Ovary (tissue), 9 donors: Measurements from ENCODE around the gene GHRH. TPM values are rescaled to one million over a fixed set of nuclear protein-coding genes. Genes with fewer than 3 reads are reported as not detected.

Source experiments
- DNase-seq, 5 donors: peaks; one replicate each; pipeline ENCODE4 v3.0.0-alpha.2; 2019 to 2020
- H3K27ac ChIP-seq, 2 donors: fragments of 200-600 bp; one replicate each; pipeline versions ENCODE4 v1.5.1 to v1.8.0; 2019 to 2022
- H3K27me3 ChIP-seq: fragments of 200-600 bp; one replicate; pipeline ENCODE4 v1.8.0; 2022
- H3K36me3 ChIP-seq: fragments of 200-600 bp; sonication (generic); one replicate; pipeline ENCODE4 v1.5.1; 2019
- H3K4me1 ChIP-seq: one replicate; pipeline ENCODE4 v1.8.1; 2013; ENCODE audit warnings: mild to moderate bottlenecking, moderate library complexity; ENCODE audit not compliant: insufficient read depth
- H3K4me3 ChIP-seq: fragments of 200-600 bp; sonication (generic); one replicate; pipeline ENCODE4 v1.5.1; 2017
- H3K9me3 ChIP-seq, 2 donors: fragments of 200-600 bp in 1 of 2; sonication (generic) in 1 of 2; one replicate each; pipeline versions ENCODE4 v1.5.1 to v1.8.1; 2013 to 2019; ENCODE audit warnings: mild to moderate bottlenecking in 1 of 2, moderate library complexity in 1 of 2
- CTCF ChIP-seq, 3 donors: fragments of 450-650 bp in 2 of 3; fragments of 200-600 bp in 1 of 3; IDR thresholded peaks; one replicate each; pipeline versions ENCODE4 v1.5.1 to v1.8.0; 2016 to 2022; ENCODE audit warnings: antibody characterized with exemption in 3 of 3, mild to moderate bottlenecking in 1 of 3
- EP300 ChIP-seq: sonication (generic); formaldehyde crosslinking; IDR thresholded peaks from one replicate; pipeline ENCODE4 v1.6.1; 2017; ENCODE audit warnings: antibody characterized with exemption
- POLR2A ChIP-seq: fragments of 450-650 bp; IDR thresholded peaks from one replicate; pipeline ENCODE4 v1.6.1; 2017; ENCODE audit warnings: antibody characterized with exemption, mild to moderate bottlenecking, moderate library complexity
- WGBS, 3 donors: extraction: QIAGEN DNeasy Blood & Tissue Kit in 1 of 3; methylation state at CpG; one replicate each; pipeline versions ENCODE4 v1.1.5 to v1.1.7; 2013 to 2017; 5-methylcytosine and 5-hydroxymethylcytosine counted together
- intact Hi-C, 4 donors: fragments of 100-400 bp; cut with DNase I; formaldehyde crosslinking; loops; one replicate each; pipeline versions ENCODE4 v1.11.0 to v1.15.1; 2022 to 2023
- polyA plus RNA-seq, 2 donors: library from polyadenylated mRNA; stranded (reverse); fragments of 200-250 nt in 1 of 2; fragments of 350-450 nt in 1 of 2; fragmentation: Illumina TruSeq in 1 of 2; extraction: RNeasy Lipid Tissue Mini Kit (QIAGEN cat#74804) in 1 of 2; gene quantifications; one replicate each; pipeline ENCODE4 v1.2.3, GENCODE V29; 2013 to 2014
- total RNA-seq, 7 donors: library from RNA; depleted of rRNA in 2 of 7; stranded (reverse); fragments of >200 nt in 2 of 7; fragmentation: NEBNext Ultra II Directional in 3 of 7; extraction: Animal tissue kit (Norgen Biotek cat#: 25700) in 3 of 7; gene quantifications; one replicate each; pipeline versions ENCODE4 v1.1.0 to v1.2.4, GENCODE V29; 2016 to 2023
- donor health status: DM: no; HTN: no; CAD: no; lungs with moderate emphysema.
- donor health status: DM: no; HTN: no; CAD: no.
- donor health status: Bipolar disorder and iron deficiency.
- donor health status: DM: yes; HTN: yes; CAD: no.
- donor health status: DM: no; HTN: no; CAD: no.
- donor health status: DM: yes; HTN: yes; CAD: no.

Gene GHRH
- total and polyA plus RNA-seq, 9 donors: not detected

DNA sequence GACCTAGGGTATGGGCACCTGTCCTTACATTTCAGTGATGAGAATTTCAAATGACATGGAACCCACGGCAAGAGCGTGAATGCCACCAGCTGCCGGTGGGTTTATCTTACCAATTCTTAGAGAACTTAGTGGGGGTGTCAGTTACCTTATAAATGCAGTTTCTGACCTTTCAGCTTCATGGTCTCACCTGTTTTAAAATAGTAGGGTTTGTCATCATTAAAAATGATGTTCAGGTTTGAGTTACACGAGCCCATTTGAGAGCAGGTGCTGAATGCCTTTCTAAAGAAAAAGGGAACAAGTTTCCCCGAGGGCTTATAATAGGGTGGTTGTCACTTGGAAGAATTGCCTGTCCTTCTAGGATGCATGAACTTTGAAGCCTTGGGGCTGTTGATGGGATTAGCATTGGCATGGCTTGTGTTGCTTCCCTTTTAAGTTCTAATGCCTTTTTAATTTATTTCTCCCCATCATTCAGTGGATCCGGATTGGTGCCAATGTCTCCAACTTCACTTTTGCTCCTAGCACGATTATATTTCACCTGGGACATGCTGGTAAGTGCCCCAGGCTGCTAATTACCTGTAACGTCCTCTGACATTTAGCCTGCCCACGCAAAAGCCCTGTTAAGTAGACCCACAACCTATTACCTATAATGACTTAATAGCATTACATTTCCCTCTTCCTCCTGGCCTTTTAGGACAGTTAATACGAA lies 27.9 kb downstream of the GHRH start:
- no peak overlapping the region for H3K27ac ChIP-seq
- no peak overlapping the region for H3K4me3 ChIP-seq
- TF ChIP-seq EP300 (no peak), POLR2A (no peak), CTCF (IDR thresholded peaks at IDR 0.05) (no peak)
- no peaks in the 10 kb centered on the region for H3K4me1 ChIP-seq
- H3K27me3 ChIP-seq: no peaks in the 10 kb centered on the region
- intact Hi-C loops: no loop called here
- DNase-seq: no peak
- no peaks in the 10 kb centered on the region for H3K9me3 ChIP-seq
- WGBS, 3 donors: 86 to 89% (median 89%) methylated on average over 10 of the region's 10 CpGs
- no peaks in the 10 kb centered on the region for H3K36me3 ChIP-seq

DNA sequence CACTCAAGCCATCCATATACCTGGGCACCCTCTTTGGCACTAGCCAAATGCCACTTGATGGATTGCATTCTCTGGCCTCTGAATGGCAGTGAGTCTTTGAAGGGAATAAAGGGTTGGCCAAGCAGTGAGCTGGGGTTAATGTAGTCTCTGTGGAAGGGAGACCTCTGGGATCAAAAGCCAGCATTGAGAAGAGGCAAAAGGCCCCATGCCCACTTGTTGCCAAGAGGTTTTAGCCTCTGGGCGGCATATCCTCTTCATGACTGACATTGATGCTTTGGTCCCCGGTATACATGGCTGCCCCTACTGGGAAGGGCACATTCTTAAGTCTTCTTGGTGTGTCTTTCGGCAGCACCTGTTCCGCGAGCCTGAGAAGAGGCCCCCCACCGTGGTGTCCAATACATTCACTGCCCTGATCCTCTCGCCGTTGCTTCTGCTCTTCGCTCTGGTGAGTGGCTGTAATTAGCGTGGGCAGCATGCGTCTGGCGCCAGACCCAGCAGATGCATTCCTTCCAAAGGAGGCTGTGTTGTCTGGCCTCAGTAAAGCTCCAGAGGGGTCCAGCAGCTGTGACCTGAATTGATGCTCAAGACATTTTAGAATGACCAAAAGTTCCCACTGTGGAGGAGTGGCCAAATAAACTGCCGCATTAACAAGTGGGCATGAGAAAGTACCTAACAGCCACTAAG lies 29.5 kb downstream of the GHRH start:
- DNase-seq: no peak
- Histone ChIP-seq H3K4me1 (no peaks in the 10 kb centered on the region), H3K9me3 (no peaks in the 10 kb centered on the region), H3K27me3 (no peaks in the 10 kb centered on the region), H3K27ac (no peak overlapping the region), H3K4me3 (no peak overlapping the region), H3K36me3 (no peaks in the 10 kb centered on the region)
- intact Hi-C loops: no loop called here
- WGBS, 3 donors: 77 to 86% (median 83%) methylated on average over 13 of the region's 13 CpGs
- TF ChIP-seq POLR2A: no peak
- no peak for TF ChIP-seq CTCF (IDR thresholded peaks at IDR 0.05)
- TF ChIP-seq EP300: no peak

GRCh38 chr20:37230200-37230599 lies 31.4 kb downstream of the GHRH start:
- Histone ChIP-seq H3K27me3 (no peaks in the 10 kb centered on the region), H3K4me3 (no peak overlapping the region), H3K27ac (no peak overlapping the region), H3K36me3 (no peaks in the 10 kb centered on the region), H3K9me3 (no peaks in the 10 kb centered on the region), H3K4me1 (no peaks in the 10 kb centered on the region)
- TF ChIP-seq CTCF (IDR thresholded peaks at IDR 0.05): no peak
- no peak for TF ChIP-seq EP300
- no peak for TF ChIP-seq POLR2A
- WGBS, 3 donors: 89 to 93% (median 92%) methylated on average over 6 of the region's 6 CpGs
- DNase-seq: no peak
- intact Hi-C loops: no loop called here

GRCh38 chr20:37229357-37229756 lies 32.3 kb downstream of the GHRH start:
- H3K27me3 ChIP-seq: no peaks in the 10 kb centered on the region
- TF ChIP-seq CTCF (IDR thresholded peaks at IDR 0.05) (no peak), POLR2A (no peak), EP300 (no peak)
- no peaks in the 10 kb centered on the region for H3K4me1 ChIP-seq
- intact Hi-C loops: no loop called here
- WGBS, 3 donors: 94 to 96% (median 95%) methylated on average over 4 of the region's 4 CpGs
- no peak for DNase-seq
- no peak overlapping the region for H3K4me3 ChIP-seq
- no peak overlapping the region for H3K27ac ChIP-seq
- H3K9me3 ChIP-seq: no peaks in the 10 kb centered on the region
- H3K36me3 ChIP-seq: no peaks in the 10 kb centered on the region
